B cell (primary cell): ENCODE results near the gene RYK. TPM values are rescaled to one million over a fixed set of nuclear protein-coding genes. Genes with fewer than 3 reads are reported as not detected.

Experiments
- ATAC-seq: fragments of 200-7000 bp; cut with Tn5 transposase; one replicate; pipeline ENCODE4 v1.10.0; 2021; ENCODE audit warnings: low read depth, mild to moderate bottlenecking, moderate number of reproducible peaks, moderate library complexity
- CTCF ChIA-PET: fragments of 350-600 bp; sonication (Branson Sonifier 250); formaldehyde crosslinking; loops from one replicate; lab custom pipeline; 2021; ENCODE audit warnings: antibody characterized with exemption, inconsistent platforms; lab: Charles Lee
- POLR2A ChIA-PET: fragments of 350-600 bp; sonication (Branson Sonifier 250); formaldehyde crosslinking; loops from one replicate; lab custom pipeline; 2021; ENCODE audit warnings: antibody characterized with exemption; lab: Charles Lee
- DNase-seq: peaks from one replicate; pipeline ENCODE4 v3.0.0; 2013
- H2AFZ ChIP-seq: 2 replicates; pipeline ENCODE4 v1.6.1; 2012; ENCODE audit warnings: mild to moderate bottlenecking, low read depth, low read length; ENCODE audit not compliant: insufficient read depth, poor library complexity, severe bottlenecking
- H3K27ac ChIP-seq, 2 donors: 1 replicate in 1 of 2; 2 replicates in 1 of 2; pipeline ENCODE4 v1.5.1; 2012 to 2013; ENCODE audit warnings: low read length in 2 of 2, mild to moderate bottlenecking in 2 of 2, moderate library complexity in 1 of 2
- H3K27me3 ChIP-seq, 4 experiments: fragments of 200-600 bp in 1 of 4; sonication (generic) in 1 of 4; replicated peaks in 1 of 4; 1 replicate in 2 of 4; 2 replicates in 2 of 4; pipeline versions ENCODE4 v1.6.1 to v1.7.0; 2013 to 2016; ENCODE audit warnings: low read length in 3 of 4, mild to moderate bottlenecking in 2 of 4, mixed read lengths in 1 of 4, moderate library complexity in 1 of 4; ENCODE audit not compliant: insufficient read depth in 4 of 4, control insufficient read depth in 3 of 4; ENCODE audit errors: control extremely low read depth in 1 of 4
- H3K36me3 ChIP-seq, 2 experiments: replicated peaks in 1 of 2; 1 replicate in 1 of 2; 2 replicates in 1 of 2; pipeline versions ENCODE4 v1.6.1 to v1.7.1; 2013; ENCODE audit warnings: low read length in 1 of 2; ENCODE audit not compliant: insufficient read depth in 2 of 2, control insufficient read depth in 1 of 2; ENCODE audit errors: control extremely low read depth in 1 of 2, extremely low read depth in 1 of 2
- H3K4me1 ChIP-seq, 2 donors: fragments of 200-600 bp in 1 of 2; sonication (generic) in 1 of 2; 1 replicate in 1 of 2; 2 replicates in 1 of 2; pipeline versions ENCODE4 v1.5.1 to v1.6.1; 2013 to 2017; ENCODE audit warnings: low read length in 2 of 2; ENCODE audit not compliant: control insufficient read depth in 2 of 2, insufficient read depth in 2 of 2
- H3K4me2 ChIP-seq: replicated peaks from 2 replicates; pipeline ENCODE3; 2012; ENCODE audit warnings: mild to moderate bottlenecking, low read depth, low read length; ENCODE audit not compliant: poor library complexity, severe bottlenecking
- H3K4me3 ChIP-seq, 5 experiments: fragments of 200-600 bp in 1 of 5; sonication (generic) in 1 of 5; 1 replicate in 3 of 5; 2 replicates in 2 of 5; pipeline versions ENCODE4 v1.5.1 to v1.7.0; 2011 to 2016; ENCODE audit warnings: low read length in 4 of 5, mild to moderate bottlenecking in 4 of 5, low read depth in 2 of 5, control low read depth in 1 of 5, moderate library complexity in 1 of 5; ENCODE audit not compliant: insufficient read depth in 1 of 5; ENCODE audit errors: control extremely low read depth in 1 of 5, extremely low read depth in 1 of 5
- H3K79me2 ChIP-seq: fragments of 200-600 bp; sonication (generic); one replicate; pipeline ENCODE4 v1.6.0; 2016; ENCODE audit warnings: low read length; ENCODE audit not compliant: control insufficient read depth, insufficient read depth
- H3K9ac ChIP-seq: fragments of 200-600 bp; sonication (generic); 2 replicates; pipeline ENCODE4 v1.6.1; 2017; ENCODE audit warnings: mild to moderate bottlenecking, low read length, moderate library complexity
- H3K9me3 ChIP-seq, 3 donors: one replicate each; pipeline versions ENCODE4 v1.6.1 to v1.7.1; 2013; ENCODE audit warnings: low read length in 2 of 3; ENCODE audit not compliant: control insufficient read depth in 2 of 3, insufficient read depth in 1 of 3; ENCODE audit errors: control extremely low read depth in 1 of 3
- H4K20me1 ChIP-seq: 2 replicates; pipeline ENCODE4 v1.6.0; 2012; ENCODE audit warnings: mild to moderate bottlenecking, low read length; ENCODE audit not compliant: insufficient read depth, control insufficient read depth, poor library complexity, severe bottlenecking
- H3K27ac Mint-ChIP-seq: one replicate; pipeline ENCODE4 v1.8.0; 2021; ENCODE audit warnings: mixed read lengths
- H3K27me3 Mint-ChIP-seq: one replicate; pipeline ENCODE4 v1.8.0; 2021; ENCODE audit warnings: mixed read lengths
- H3K4me1 Mint-ChIP-seq: one replicate; pipeline ENCODE4 v1.8.0; 2021; ENCODE audit warnings: mixed read lengths
- H3K4me3 Mint-ChIP-seq: one replicate; pipeline ENCODE4 v1.8.0; 2021; ENCODE audit warnings: mixed read lengths
- H3K9me3 Mint-ChIP-seq: one replicate; pipeline ENCODE4 v1.8.0; 2022; ENCODE audit warnings: mixed read lengths; ENCODE audit not compliant: insufficient read depth
- CTCF ChIP-seq: fragments of 200-600 bp; IDR thresholded peaks from one replicate; pipeline ENCODE4 v1.8.0; 2022; ENCODE audit warnings: antibody characterized with exemption, mild to moderate bottlenecking
- EZH2 ChIP-seq: IDR thresholded peaks from 2 replicates; pipeline ENCODE4 v1.6.1; 2012; ENCODE audit warnings: borderline replicate concordance, low read depth, mild to moderate bottlenecking, moderate library complexity, low read length; ENCODE audit not compliant: insufficient read depth, poor library complexity, severe bottlenecking
- WGBS: methylation state at CpG from one replicate; pipeline ENCODE4 v1.1.5; 2013; ENCODE audit warnings: missing lambda C conversion rate; ENCODE audit not compliant: insufficient coverage; 5-methylcytosine and 5-hydroxymethylcytosine counted together
- intact Hi-C: fragments of 100-400 bp; cut with micrococcal nuclease; formaldehyde crosslinking; loops from one replicate; pipeline ENCODE4 v1.10.0; 2022
- polyA plus RNA-seq: library from polyadenylated mRNA; depleted of rRNA; stranded (reverse); fragments of >200 nt; gene quantifications from 2 replicates; pipeline ENCODE4 v1.2.3, GENCODE V29; 2012
- total RNA-seq, 2 donors: library from RNA; stranded (reverse); fragments of 120-200 nt in 1 of 2; gene quantifications; 1 replicate in 1 of 2; 2 replicates in 1 of 2; pipeline versions ENCODE4 v1.2.3 to v1.2.4, GENCODE V29; 2013 to 2022

The RYK gene
- total and polyA plus RNA-seq, 2 donors (not counting 1 experiment from before 2014, with no cell fraction given) = 16.9 to 67.7 TPM

DNA sequence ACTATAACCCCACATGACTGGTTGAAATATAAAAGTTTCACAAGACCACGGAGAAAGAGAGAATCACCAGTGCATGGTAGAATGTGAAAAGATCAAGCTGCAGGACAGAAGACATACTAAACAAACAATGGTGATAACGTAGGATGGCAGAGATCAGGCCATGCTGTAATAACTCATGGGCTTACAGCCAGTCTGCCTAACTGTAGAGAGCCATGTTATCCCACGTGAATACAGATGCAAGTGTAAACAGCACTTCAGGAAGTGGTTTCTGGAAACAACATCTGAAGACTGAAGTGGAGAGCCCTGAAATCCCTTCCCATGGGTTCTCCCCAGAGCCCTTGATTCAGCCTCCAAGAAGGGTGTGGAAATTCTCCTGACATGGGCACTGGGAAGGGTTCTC, 117.7 kb downstream of the RYK start:
- Mint-ChIP-seq H3K9me3 (peaks cover 12% of the 10 kb centered on the region), H3K4me3 (no peak overlapping the region), H3K27ac (no peak overlapping the region), H3K27me3 (no peaks in the 10 kb centered on the region), H3K4me1 (no peaks in the 10 kb centered on the region)
- Histone ChIP-seq H3K36me3 (no peaks in the 10 kb centered on the region), H3K27ac (no peak overlapping the region), H3K4me3 (no peak overlapping the region), H2AFZ (no peak overlapping the region), H3K27me3 (no peaks in the 10 kb centered on the region), H3K9me3 (peaks cover 0 to 3% (median 0%) of the 10 kb centered on the region in 3 donors), H3K9ac (no peak overlapping the region), H3K4me2 (no peak overlapping the region), H3K79me2 (no peaks in the 10 kb centered on the region), H4K20me1 (no peaks in the 10 kb centered on the region), H3K4me1 (no peaks in the 10 kb centered on the region)
- ChIA-PET POLR2A (no interaction called here), CTCF (no interaction called here)
- TF ChIP-seq CTCF (no peak), EZH2 (no peak)
- DNase-seq (no peak), ATAC-seq (no peak)
- intact Hi-C loops = no loop called here
- WGBS = 61% methylated on average over 2 of the region's 3 CpGs

DNA sequence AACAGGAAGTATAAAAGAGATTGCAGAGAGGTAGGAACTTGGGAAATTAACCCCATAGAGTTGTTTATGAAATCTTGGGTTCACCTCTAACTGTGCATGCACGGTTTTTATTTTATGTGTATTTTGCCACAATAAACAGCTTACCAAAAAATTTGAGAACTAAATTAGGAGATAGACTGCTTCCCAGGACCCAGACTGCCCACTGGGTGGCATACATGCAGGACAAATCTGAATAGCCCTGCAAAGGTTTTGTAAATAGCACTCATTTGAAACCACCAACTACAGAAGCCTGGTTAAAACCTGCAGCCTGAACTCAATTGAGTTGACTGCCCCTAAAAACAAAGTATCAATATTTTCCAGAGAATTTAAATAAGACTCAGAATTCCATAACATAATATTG, 124.5 kb downstream of the RYK start:
- H3K27ac Mint-ChIP-seq = no peak overlapping the region
- ChIA-PET POLR2A (no interaction called here), CTCF (no interaction called here)
- DNase-seq (no peak), ATAC-seq (no peak)
- Histone ChIP-seq H3K9me3 (peaks cover 0 to 17% (median 11%) of the 10 kb centered on the region in 3 donors), H3K4me1 (no peaks in the 10 kb centered on the region), H3K4me2 (no peak overlapping the region), H4K20me1 (no peaks in the 10 kb centered on the region), H3K79me2 (no peaks in the 10 kb centered on the region), H3K9ac (no peak overlapping the region), H3K4me3 (no peak overlapping the region), H2AFZ (no peak overlapping the region), H3K27me3 (no peaks in the 10 kb centered on the region), H3K27ac (no peak overlapping the region), H3K36me3 (no peaks in the 10 kb centered on the region)
- WGBS = no CpG with 5 or more reads among the region's 1 CpG
- peaks cover 4% of the 10 kb centered on the region for H3K27me3 Mint-ChIP-seq
- H3K4me3 Mint-ChIP-seq = no peak overlapping the region
- TF ChIP-seq EZH2 = no peak
- TF ChIP-seq CTCF = no peak
- no peaks in the 10 kb centered on the region for H3K4me1 Mint-ChIP-seq
- peaks cover 8% of the 10 kb centered on the region for H3K9me3 Mint-ChIP-seq
- intact Hi-C loops = no loop called here
